ENCODE measurements around the gene MYH8. TPM values are rescaled to one million over a fixed set of nuclear protein-coding genes. Genes with fewer than 3 reads are reported as not detected.

The MYH8 gene
- total RNA-seq, 1 donor from 2014 or later, result not detected

DNA sequence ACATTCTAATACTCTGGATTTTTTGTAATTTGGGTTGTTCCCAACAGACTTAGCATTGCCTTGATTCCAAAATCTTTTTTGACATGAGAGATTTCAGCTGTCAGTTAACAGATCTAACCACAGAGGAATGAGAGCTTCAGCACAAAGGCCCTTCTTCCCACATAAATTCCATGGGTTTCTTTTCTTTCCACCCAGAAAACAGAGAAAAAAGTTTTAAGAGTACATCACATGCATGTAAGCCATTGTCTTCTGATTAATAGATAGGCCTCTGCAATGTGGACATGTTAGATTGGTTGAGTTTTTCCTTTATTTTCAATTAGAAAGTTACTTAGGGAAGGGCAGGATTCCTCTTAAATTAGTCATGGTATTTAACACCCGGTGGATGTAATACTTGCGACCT lies 939 bp downstream of the MYH8 start:
- DNase-seq (ENCODE audit: low read depth), result no peak
- no peak overlapping the region for H3K4me3 ChIP-seq (ENCODE audit: low read depth, low read length)
- TF ChIP-seq, protein P1, sequence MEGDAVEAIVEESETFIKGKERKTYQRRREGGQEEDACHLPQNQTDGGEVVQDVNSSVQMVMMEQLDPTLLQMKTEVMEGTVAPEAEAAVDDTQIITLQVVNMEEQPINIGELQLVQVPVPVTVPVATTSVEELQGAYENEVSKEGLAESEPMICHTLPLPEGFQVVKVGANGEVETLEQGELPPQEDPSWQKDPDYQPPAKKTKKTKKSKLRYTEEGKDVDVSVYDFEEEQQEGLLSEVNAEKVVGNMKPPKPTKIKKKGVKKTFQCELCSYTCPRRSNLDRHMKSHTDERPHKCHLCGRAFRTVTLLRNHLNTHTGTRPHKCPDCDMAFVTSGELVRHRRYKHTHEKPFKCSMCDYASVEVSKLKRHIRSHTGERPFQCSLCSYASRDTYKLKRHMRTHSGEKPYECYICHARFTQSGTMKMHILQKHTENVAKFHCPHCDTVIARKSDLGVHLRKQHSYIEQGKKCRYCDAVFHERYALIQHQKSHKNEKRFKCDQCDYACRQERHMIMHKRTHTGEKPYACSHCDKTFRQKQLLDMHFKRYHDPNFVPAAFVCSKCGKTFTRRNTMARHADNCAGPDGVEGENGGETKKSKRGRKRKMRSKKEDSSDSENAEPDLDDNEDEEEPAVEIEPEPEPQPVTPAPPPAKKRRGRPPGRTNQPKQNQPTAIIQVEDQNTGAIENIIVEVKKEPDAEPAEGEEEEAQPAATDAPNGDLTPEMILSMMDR (conservative IDR thresholded peaks at IDR 0.05; ENCODE audit: low read depth, low read length), result no peak

DNA sequence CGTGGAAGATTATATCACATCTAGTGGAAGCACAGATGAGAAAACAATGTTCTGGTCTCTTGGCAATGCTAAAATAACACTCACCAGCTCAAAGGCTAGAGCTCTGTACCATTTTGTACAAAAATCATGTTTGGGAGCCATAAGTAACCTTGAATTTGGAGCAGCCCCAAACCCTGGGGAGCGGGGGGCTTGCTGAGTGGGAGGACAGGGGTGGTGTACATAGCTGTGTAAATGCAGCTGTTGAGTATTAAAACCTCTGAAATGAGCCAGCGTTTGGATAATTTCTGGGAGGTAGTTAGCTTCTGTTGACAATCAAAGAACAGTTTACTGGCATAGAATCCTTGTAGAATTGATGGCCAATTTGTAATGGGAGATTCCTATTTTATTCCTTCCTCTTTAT lies 4.3 kb downstream of the MYH8 start:
- no peak for DNase-seq (ENCODE audit: low read depth)
- TF ChIP-seq, protein P1 (conservative IDR thresholded peaks at IDR 0.05; ENCODE audit: low read depth, low read length), result no peak

DNA sequence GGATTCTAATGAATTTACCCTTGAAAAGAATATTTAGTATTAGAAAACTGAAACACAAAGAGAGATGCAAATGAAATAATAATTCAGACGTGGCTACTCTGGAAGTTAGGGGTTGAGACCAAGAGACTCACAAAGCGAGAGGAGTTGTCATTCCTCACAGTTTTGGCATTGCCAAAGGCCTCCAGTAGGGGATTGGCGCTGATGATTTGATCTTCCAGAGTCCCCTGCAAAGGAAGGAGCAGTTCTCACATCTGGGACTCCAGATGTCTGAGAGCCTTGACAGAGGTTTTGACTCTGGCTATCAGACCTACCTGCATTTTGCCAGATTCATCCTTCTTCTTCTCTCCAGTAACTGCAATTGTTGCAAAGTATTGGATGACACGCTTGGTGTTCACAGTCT lies 6.6 kb downstream of the MYH8 start:
- no peak for DNase-seq (ENCODE audit: low read depth)
- TF ChIP-seq, protein P1 (conservative IDR thresholded peaks at IDR 0.05; ENCODE audit: low read depth, low read length), result no peak
- no peak overlapping the region for H3K4me3 ChIP-seq (ENCODE audit: low read depth, low read length)

More for the DNA sequence above, 4.3 kb downstream of the MYH8 start:
- H3K4me3 ChIP-seq (ENCODE audit: low read depth, low read length), result no peak overlapping the region

DNA sequence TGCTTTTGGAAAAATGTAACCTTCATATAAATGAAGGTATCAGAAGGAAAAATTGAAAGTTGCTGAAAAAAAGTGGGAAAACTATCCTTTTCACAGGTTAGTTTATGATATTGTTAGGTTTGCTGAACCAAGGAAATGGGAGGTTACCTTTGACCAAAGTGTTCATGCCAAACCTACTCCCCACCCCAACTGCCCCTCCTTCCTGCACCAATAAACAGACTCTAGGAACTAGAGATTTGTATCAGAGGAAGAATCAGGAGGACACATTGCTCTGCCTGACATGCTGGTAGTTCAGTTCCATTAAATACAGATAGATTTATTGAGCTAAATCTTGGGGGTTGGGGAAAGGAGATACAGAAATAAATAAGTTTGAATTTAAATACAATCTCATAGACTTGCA lies 18.2 kb downstream of the MYH8 start:
- no peak for DNase-seq (ENCODE audit: low read depth)
- TF ChIP-seq, protein P1 (conservative IDR thresholded peaks at IDR 0.05; ENCODE audit: low read depth, low read length), result no peak
- H3K4me3 ChIP-seq (ENCODE audit: low read depth, low read length), result no peak overlapping the region

DNA sequence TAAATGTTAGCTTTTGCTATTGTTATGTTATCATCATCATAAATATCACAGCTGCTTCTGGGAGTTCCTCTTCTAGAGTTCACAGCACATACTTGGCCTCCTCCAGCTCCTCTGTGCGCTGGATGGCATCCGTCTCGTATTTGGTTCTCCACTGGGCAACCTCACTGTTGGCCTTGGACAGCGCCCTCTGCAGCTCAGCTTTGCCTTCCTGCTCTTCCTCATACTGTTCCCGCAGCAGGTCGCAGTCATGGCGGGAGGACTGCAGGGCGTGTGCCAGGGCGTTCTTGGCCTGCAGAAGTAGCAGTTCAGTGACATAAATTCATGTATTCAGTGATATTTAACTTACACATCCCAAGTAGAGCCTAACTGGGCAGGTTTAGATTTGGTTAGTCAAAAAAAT lies 23.4 kb downstream of the MYH8 start:
- TF ChIP-seq, protein P1 (conservative IDR thresholded peaks at IDR 0.05; ENCODE audit: low read depth, low read length), result no peak
- no peak overlapping the region for H3K4me3 ChIP-seq (ENCODE audit: low read depth, low read length)
- no peak for DNase-seq (ENCODE audit: low read depth)

DNA sequence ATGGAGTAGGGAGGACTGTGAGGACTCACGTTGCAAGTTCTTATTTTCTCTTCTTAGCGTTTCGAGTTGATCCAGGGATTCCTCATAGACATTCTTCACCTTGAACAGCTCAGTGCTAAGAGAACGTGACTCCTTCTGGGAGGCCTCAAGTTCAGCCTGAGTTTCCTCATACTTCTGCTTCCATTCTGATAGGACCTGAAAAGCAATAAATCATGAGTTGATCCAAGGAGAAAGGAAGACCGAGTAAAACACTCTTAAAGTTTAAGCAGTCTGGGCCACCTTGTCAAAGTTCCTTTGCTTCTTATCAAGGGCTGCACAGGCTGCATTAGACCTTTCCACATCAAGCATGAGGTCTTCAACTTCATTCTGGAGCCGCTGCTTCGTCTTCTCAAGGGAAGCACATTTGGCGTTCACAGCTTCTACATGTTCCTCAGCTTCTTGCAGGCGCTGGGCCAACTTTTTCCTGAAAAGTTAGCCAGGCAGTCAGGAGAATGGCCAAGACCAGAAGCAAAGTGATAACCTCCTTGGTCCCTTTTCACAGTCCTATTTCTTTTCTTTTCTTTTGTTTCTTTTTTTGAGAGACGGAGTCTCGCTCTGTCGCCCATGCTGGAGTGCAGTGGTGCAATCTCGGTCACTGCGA lies 25.1 kb downstream of the MYH8 start:
- DNase-seq (ENCODE audit: low read depth), result no peak
- no peak overlapping the region for H3K4me3 ChIP-seq (ENCODE audit: low read depth, low read length)
- TF ChIP-seq, protein P1 (conservative IDR thresholded peaks at IDR 0.05; ENCODE audit: low read depth, low read length), result no peak

DNA sequence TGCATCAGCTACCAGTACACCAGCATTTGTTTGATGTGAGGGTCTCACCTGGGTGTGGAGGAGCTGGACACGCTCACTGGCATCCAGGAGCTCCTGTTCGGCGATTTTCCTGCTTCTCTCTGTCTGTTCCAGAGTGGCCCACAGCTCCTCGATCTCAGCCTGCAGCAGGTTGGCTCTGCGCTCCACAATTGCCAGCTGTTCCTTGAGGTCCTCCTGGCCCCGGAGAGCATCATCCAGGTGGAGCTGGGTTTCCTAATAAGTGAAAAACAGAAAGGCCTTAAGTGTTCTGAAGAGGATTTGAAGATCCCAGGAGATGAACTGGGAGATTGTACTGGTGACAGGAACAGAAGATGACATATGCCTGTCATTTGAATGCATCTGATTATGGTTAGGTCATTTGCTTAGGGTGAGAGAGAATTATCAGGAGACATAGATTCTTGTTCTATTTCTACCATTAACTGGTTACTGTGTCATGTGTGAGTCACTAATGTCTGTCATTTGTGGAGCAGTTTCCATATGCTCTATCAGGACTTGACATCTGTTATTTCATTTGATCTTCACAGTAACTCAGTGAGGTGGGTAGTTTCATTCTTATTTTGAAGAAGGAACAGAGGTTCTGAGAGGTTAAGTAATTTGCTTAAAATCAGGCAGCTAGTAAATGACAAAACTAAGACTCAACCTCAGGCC lies 27.4 kb downstream of the MYH8 start:
- TF ChIP-seq, protein P1 (conservative IDR thresholded peaks at IDR 0.05; ENCODE audit: low read depth, low read length), result no peak
- H3K4me3 ChIP-seq (ENCODE audit: low read depth, low read length), result no peak overlapping the region
- DNase-seq (ENCODE audit: low read depth), result no peak
